ENCODE data around the gene MINDY4. TPM values are rescaled to one million over a fixed set of nuclear protein-coding genes. Genes with fewer than 3 reads are reported as not detected.
"Not testable (repeated sequence)": the region's sequence is repeated elsewhere in the genome, so short reads cannot be mapped to it uniquely, and the experiment has no call there.

The MINDY4 gene
- total RNA-seq, 1 donor from 2014 or later: 5.3 TPM

GRCh38 chr7:30831227-30831626, 60.0 kb downstream of the MINDY4 start:
- TF ChIP-seq CTCF (IDR thresholded peaks at IDR 0.05; ENCODE audit: insufficient read depth, low read length, poor library complexity, severe bottlenecking): no peak
- H3K27me3 ChIP-seq (ENCODE audit: control insufficient read depth, insufficient read depth, low read length): no peaks in the 10 kb centered on the region
- H3K36me3 ChIP-seq (ENCODE audit: control insufficient read depth, insufficient read depth, low read length): no peaks in the 10 kb centered on the region
- DNase-seq (ENCODE audit: low read depth): no peak
- H3K4me3 ChIP-seq (ENCODE audit: low read depth, low read length): no peak overlapping the region

GRCh38 chr7:30831936-30832335, 60.7 kb downstream of the MINDY4 start:
- Histone ChIP-seq H3K4me3 (ENCODE audit: low read depth, low read length) (no peak overlapping the region), H3K36me3 (ENCODE audit: control insufficient read depth, insufficient read depth, low read length) (no peaks in the 10 kb centered on the region), H3K27me3 (ENCODE audit: control insufficient read depth, insufficient read depth, low read length) (no peaks in the 10 kb centered on the region)
- DNase-seq (ENCODE audit: low read depth): no peak
- no peak for TF ChIP-seq CTCF (IDR thresholded peaks at IDR 0.05; ENCODE audit: insufficient read depth, low read length, poor library complexity, severe bottlenecking)

GRCh38 chr7:30834017-30834674, 62.9 kb downstream of the MINDY4 start:
- not testable (repeated sequence) for H3K27me3 ChIP-seq (ENCODE audit: control insufficient read depth, insufficient read depth, low read length); H3K4me3 ChIP-seq (ENCODE audit: low read depth, low read length); DNase-seq (ENCODE audit: low read depth); H3K36me3 ChIP-seq (ENCODE audit: control insufficient read depth, insufficient read depth, low read length)

GRCh38 chr7:30835396-30835915, 64.2 kb downstream of the MINDY4 start:
- Histone ChIP-seq H3K4me3 (ENCODE audit: low read depth, low read length) (no peak overlapping the region), H3K36me3 (ENCODE audit: control insufficient read depth, insufficient read depth, low read length) (no peaks in the 10 kb centered on the region), H3K27me3 (ENCODE audit: control insufficient read depth, insufficient read depth, low read length) (no peaks in the 10 kb centered on the region)
- DNase-seq (ENCODE audit: low read depth): no peak
- no peak for TF ChIP-seq CTCF (IDR thresholded peaks at IDR 0.05; ENCODE audit: insufficient read depth, low read length, poor library complexity, severe bottlenecking)

GRCh38 chr7:30836991-30837390, 65.8 kb downstream of the MINDY4 start:
- no peak for TF ChIP-seq CTCF (IDR thresholded peaks at IDR 0.05; ENCODE audit: insufficient read depth, low read length, poor library complexity, severe bottlenecking)
- no peak overlapping the region for H3K4me3 ChIP-seq (ENCODE audit: low read depth, low read length)
- no peak for DNase-seq (ENCODE audit: low read depth)
- no peaks in the 10 kb centered on the region for H3K27me3 ChIP-seq (ENCODE audit: control insufficient read depth, insufficient read depth, low read length)
- no peaks in the 10 kb centered on the region for H3K36me3 ChIP-seq (ENCODE audit: control insufficient read depth, insufficient read depth, low read length)

GRCh38 chr7:30837581-30837980, 66.4 kb downstream of the MINDY4 start:
- no peak for TF ChIP-seq CTCF (IDR thresholded peaks at IDR 0.05; ENCODE audit: insufficient read depth, low read length, poor library complexity, severe bottlenecking)
- no peak for DNase-seq (ENCODE audit: low read depth)
- Histone ChIP-seq H3K36me3 (ENCODE audit: control insufficient read depth, insufficient read depth, low read length) (no peaks in the 10 kb centered on the region), H3K27me3 (ENCODE audit: control insufficient read depth, insufficient read depth, low read length) (no peaks in the 10 kb centered on the region), H3K4me3 (ENCODE audit: low read depth, low read length) (no peak overlapping the region)
